Type B pancreatic cell (in vitro differentiated cells): ENCODE data around the gene SELE. TPM values are rescaled to one million over a fixed set of nuclear protein-coding genes. Genes with fewer than 3 reads are reported as not detected.

Experiments
- DNase-seq: peaks from one replicate; pipeline ENCODE4 v3.0.0; 2021; ENCODE audit warnings: mixed read lengths; ENCODE audit not compliant: unreplicated experiment; ENCODE audit errors: extremely low spot score
- H3K27ac Mint-ChIP-seq: 2 replicates; pipeline ENCODE4 v1.8.0; 2021; ENCODE audit warnings: mild to moderate bottlenecking, mixed read lengths
- H3K27me3 Mint-ChIP-seq: 2 replicates; pipeline ENCODE4 v1.8.0; 2021; ENCODE audit warnings: mixed read lengths
- H3K36me3 Mint-ChIP-seq: 2 replicates; pipeline ENCODE4 v1.8.0; 2021; ENCODE audit warnings: mixed read lengths
- H3K4me1 Mint-ChIP-seq: one replicate; pipeline ENCODE4 v1.8.0; 2021; ENCODE audit warnings: mixed read lengths; ENCODE audit not compliant: unreplicated experiment
- H3K4me3 Mint-ChIP-seq: 2 replicates; pipeline ENCODE4 v1.8.0; 2021; ENCODE audit warnings: mild to moderate bottlenecking, mixed read lengths
- H3K9me3 Mint-ChIP-seq: 2 replicates; pipeline ENCODE4 v1.8.0; 2021; ENCODE audit warnings: mixed read lengths
- total RNA-seq: library from RNA; stranded (reverse); gene quantifications from 2 replicates; pipeline ENCODE4 v1.2.1, GENCODE V29; 2021; ENCODE audit warnings: low replicate concordance
- TF ChIP-seq, protein P1 (sequence below): fragments of 200-600 bp; sonication (generic); conservative IDR thresholded peaks from 2 replicates; pipeline ENCODE4 v1.5.0; 2021; ENCODE audit warnings: antibody characterized with exemption, mild to moderate bottlenecking

The SELE gene
- total RNA-seq, 1 donor from 2014 or later = 0.12 TPM

DNA sequence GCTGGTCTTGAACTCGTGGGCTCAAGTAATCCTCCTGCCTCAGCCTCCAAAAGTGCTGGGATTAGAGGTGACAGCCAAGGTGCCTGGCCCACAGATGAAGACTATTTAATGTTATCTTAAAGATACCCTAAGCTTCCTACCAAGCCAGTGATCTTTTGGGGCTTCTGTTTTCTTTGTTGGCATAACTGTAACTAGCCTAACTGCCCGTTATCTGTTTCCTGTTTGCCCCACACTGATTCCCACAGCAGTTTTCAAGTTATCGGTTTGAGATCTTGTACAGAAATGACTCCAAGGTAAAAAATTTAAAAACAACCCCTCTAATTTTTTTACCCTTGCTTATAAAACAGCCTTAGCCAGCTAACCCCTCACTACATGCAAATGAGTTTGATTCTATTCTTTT lies 34.9 kb downstream of the SELE start:
- no peaks in the 10 kb centered on the region for H3K27me3 Mint-ChIP-seq

DNA sequence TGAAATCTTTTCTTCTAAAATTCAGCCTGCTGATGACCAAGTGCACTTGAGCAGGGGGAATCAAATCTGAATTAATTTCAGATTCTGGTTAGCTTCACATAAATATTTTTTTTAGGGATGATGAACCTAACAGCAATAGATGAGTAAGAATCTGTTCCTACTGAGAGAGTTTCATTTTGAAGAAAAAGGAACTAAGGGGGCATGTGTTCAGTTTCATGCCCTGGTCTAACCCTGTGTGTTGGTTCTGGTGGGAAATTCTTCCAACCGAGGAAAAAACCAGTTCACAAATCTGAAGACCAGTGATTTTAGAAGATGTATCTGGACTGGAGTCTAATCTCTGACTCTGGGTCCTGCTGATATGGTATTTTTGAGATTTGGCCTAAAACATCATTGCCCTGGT lies 36.1 kb downstream of the SELE start:
- no peaks in the 10 kb centered on the region for H3K27me3 Mint-ChIP-seq
- no peak for DNase-seq
- H3K9me3 Mint-ChIP-seq = no peaks in the 10 kb centered on the region
- peaks cover 4% of the 10 kb centered on the region for H3K4me1 Mint-ChIP-seq
- TF ChIP-seq, protein P1, sequence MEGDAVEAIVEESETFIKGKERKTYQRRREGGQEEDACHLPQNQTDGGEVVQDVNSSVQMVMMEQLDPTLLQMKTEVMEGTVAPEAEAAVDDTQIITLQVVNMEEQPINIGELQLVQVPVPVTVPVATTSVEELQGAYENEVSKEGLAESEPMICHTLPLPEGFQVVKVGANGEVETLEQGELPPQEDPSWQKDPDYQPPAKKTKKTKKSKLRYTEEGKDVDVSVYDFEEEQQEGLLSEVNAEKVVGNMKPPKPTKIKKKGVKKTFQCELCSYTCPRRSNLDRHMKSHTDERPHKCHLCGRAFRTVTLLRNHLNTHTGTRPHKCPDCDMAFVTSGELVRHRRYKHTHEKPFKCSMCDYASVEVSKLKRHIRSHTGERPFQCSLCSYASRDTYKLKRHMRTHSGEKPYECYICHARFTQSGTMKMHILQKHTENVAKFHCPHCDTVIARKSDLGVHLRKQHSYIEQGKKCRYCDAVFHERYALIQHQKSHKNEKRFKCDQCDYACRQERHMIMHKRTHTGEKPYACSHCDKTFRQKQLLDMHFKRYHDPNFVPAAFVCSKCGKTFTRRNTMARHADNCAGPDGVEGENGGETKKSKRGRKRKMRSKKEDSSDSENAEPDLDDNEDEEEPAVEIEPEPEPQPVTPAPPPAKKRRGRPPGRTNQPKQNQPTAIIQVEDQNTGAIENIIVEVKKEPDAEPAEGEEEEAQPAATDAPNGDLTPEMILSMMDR = no peak
- no peak overlapping the region for H3K27ac Mint-ChIP-seq
- H3K4me3 Mint-ChIP-seq = no peak overlapping the region
- no peaks in the 10 kb centered on the region for H3K36me3 Mint-ChIP-seq

More for the DNA sequence above, 34.9 kb downstream of the SELE start:
- Mint-ChIP-seq H3K4me1 (peaks cover 4% of the 10 kb centered on the region), H3K9me3 (no peaks in the 10 kb centered on the region), H3K4me3 (no peak overlapping the region), H3K36me3 (no peaks in the 10 kb centered on the region), H3K27ac (no peak overlapping the region)
- DNase-seq = no peak
- TF ChIP-seq, protein P1 = no peak

DNA sequence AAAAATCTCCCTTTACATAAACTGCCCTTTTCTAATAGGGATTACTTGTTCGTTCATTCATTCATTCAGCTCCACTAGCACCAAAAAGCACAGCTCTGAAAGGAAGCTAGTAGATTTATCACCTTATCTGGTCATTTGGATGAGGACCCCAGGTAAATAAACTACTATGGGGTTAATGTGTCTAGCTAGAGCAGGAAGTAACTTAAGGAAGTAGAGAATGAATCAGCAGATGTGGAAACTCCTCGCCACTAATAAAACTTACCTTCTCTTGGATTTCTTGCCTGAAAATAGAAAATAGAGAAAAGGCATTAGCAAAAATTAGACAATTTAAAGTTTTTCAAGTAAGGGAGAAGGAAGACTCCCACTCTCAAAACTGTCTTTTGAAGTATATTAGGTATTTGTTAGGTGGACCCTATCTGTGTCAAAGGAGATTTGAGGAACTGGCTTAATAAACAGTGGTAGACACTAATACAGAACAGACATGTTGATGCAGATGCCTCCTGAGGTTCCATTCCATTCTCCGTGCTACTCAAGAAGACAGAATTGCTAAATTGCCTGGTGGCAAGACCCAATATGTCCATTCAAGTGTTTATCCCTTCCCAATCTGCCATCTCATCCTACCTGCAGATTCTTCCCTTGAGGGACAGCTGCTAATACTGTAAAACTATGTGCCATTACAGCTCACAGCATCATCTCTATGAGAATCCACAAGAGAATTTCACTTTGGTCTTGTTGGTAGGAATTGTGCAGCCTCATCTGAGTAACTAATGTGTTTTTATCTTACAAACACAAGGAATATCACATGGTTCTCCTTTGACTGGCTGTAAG lies 37.4 kb downstream of the SELE start:
- Mint-ChIP-seq H3K27ac (no peak overlapping the region), H3K4me3 (no peak overlapping the region), H3K4me1 (peaks cover 4% of the 10 kb centered on the region), H3K9me3 (no peaks in the 10 kb centered on the region), H3K36me3 (no peaks in the 10 kb centered on the region), H3K27me3 (no peaks in the 10 kb centered on the region)
- no peak for DNase-seq
- TF ChIP-seq, protein P1 = no peak

DNA sequence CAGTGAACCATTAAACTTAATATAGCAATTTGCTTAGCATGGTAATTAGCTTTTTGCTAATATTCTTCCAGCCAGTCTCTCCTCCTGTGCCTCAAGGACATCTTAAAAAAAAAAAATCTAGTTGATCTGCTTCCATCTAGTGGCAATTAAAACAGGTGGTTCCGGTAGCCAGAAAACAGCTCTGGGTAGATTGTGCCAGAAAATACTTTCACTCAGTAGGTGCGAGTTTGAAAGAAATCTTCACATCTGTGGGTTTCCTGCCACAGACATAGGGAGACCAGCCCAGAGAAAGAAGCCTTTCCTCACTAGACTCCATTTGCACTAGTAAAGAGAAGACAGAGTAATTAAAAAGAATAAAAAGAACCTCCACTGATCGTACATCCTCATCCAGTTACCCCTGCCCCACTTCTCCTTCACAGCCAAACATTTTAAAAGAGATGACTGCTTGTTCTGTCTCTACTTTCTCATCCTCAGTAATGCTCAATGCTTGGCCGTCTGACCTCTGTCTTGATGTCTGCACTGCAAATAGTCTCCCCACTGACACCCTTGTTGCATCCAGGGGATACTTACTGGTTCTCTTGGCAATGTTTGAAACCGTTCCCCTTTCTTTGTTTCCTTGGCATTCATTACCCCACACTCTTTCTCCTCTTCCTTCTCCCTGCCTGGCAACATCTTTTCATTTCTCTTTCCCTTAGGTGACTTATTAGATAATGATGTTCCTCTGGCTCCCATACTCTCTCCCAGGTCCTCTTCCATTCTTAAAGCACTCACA lies 39.4 kb downstream of the SELE start:
- no peak overlapping the region for H3K27ac Mint-ChIP-seq
- TF ChIP-seq, protein P1 = no peak
- no peaks in the 10 kb centered on the region for H3K36me3 Mint-ChIP-seq
- peaks cover 6% of the 10 kb centered on the region for H3K4me1 Mint-ChIP-seq
- H3K27me3 Mint-ChIP-seq = no peaks in the 10 kb centered on the region
- H3K4me3 Mint-ChIP-seq = no peak overlapping the region
- H3K9me3 Mint-ChIP-seq = no peaks in the 10 kb centered on the region
- DNase-seq = no peak

DNA sequence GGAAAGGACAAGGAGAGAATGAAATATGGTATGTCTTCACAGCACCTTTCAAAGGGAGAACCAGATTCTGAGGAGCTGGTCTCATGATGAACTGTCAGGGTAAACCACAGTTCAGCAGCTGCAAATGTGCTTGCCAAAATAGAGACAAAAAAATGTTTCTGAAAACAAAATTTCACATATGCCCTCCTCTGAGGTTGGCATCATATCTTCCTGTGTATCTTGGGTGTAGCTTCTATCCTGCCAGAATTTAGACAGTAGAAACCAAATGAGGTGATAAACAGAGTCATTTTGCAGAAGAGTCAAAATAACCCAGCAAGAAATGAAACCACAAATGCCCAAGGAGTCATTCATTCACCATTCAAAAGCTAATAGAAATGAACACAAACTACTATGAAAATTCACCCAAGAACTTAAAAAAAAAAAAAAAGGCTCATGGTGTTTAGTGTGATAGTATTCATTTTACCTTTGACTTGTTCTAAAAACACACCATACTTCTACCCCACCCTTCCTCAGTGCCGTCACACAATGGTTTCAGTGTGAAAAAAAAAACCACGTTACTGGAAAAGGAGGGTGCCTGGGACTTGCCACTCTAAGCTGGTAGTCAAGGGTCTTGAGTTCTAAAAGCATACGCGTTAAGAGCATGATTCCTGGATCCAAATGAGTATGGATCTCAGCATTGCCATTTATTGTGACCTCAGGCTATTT lies 41.0 kb downstream of the SELE start:
- no peaks in the 10 kb centered on the region for H3K27me3 Mint-ChIP-seq
- TF ChIP-seq, protein P1 = no peak
- H3K27ac Mint-ChIP-seq = no peak overlapping the region

More for the DNA sequence above, 41.0 kb downstream of the SELE start:
- no peaks in the 10 kb centered on the region for H3K36me3 Mint-ChIP-seq
- no peak for DNase-seq
- no peak overlapping the region for H3K4me3 Mint-ChIP-seq
- H3K9me3 Mint-ChIP-seq = no peaks in the 10 kb centered on the region
- H3K4me1 Mint-ChIP-seq = peaks cover 6% of the 10 kb centered on the region
